Prostate gland (tissue), 2 donors: ENCODE data around the gene CLECL1. TPM values are rescaled to one million over a fixed set of nuclear protein-coding genes. Genes with fewer than 3 reads are reported as not detected.
A peak's percentile ranks its signal among the peaks of the same experiment; 100 is the strongest.

Experiments
- DNase-seq: peaks from one replicate; pipeline ENCODE4 v3.0.0-alpha.2; 2019; ENCODE audit warnings: low spot score
- H3K27ac ChIP-seq, 2 donors: fragments of 200-600 bp; sonication (generic); 2 replicates each; pipeline ENCODE4 v1.5.1; 2017 to 2019
- H3K27me3 ChIP-seq: fragments of 200-600 bp; sonication (generic); replicated peaks from 2 replicates; pipeline ENCODE4 v1.5.1; 2019; ENCODE audit not compliant: insufficient read depth
- H3K36me3 ChIP-seq, 2 donors: fragments of 200-600 bp; sonication (generic); 1 replicate in 1 of 2; 2 replicates in 1 of 2; pipeline versions ENCODE4 v1.5.1 to v1.8.1; 2017 to 2019
- H3K4me1 ChIP-seq: fragments of 200-600 bp; sonication (generic); replicated peaks from 2 replicates; pipeline ENCODE4 v1.5.1; 2019
- H3K4me3 ChIP-seq, 2 donors: fragments of 200-600 bp; sonication (generic); 2 replicates each; pipeline ENCODE4 v1.5.1; 2017 to 2019
- H3K9me3 ChIP-seq: fragments of 200-600 bp; sonication (generic); 2 replicates; pipeline ENCODE4 v1.5.1; 2017
- CTCF ChIP-seq, 4 experiments: fragments of 200-600 bp in 2 of 4; fragments of 450-650 bp in 2 of 4; sonication (generic) in 2 of 4; IDR thresholded peaks; 1 replicate in 3 of 4; 2 replicates in 1 of 4; pipeline ENCODE4 v1.5.1; 2016 to 2019; ENCODE audit warnings: antibody characterized with exemption in 4 of 4, mild to moderate bottlenecking in 2 of 4, moderate library complexity in 2 of 4
- POLR2A ChIP-seq: fragments of 450-650 bp; IDR thresholded peaks from one replicate; pipeline ENCODE4 v1.6.1; 2016; ENCODE audit warnings: antibody characterized with exemption, mild to moderate bottlenecking
- POLR2AphosphoS5 ChIP-seq: sonication (generic); formaldehyde crosslinking; IDR thresholded peaks from one replicate; pipeline ENCODE4 v1.6.1; 2017; ENCODE audit warnings: antibody characterized with exemption
- WGBS: methylation state at CpG from one replicate; pipeline ENCODE4 v1.1.5; 2018; 5-methylcytosine and 5-hydroxymethylcytosine counted together
- intact Hi-C: fragments of 100-400 bp; cut with DNase I; formaldehyde crosslinking; loops from one replicate; pipeline ENCODE4 v1.14.2; 2022
- total RNA-seq, 2 donors: library from RNA; depleted of rRNA; stranded (reverse); fragments of >200 nt; gene quantifications; one replicate each; pipeline ENCODE4 v1.1.0, GENCODE V29; 2016

CLECL1 gene
- total RNA-seq, 2 donors from 2014 or later = not detected

GRCh38 chr12:9711664-9712063 is 21.2 kb downstream of the CLECL1 start:
- no peak overlapping the region for H3K27ac ChIP-seq
- no peaks in the 10 kb centered on the region for H3K9me3 ChIP-seq
- TF ChIP-seq CTCF (IDR thresholded peaks at IDR 0.05) (no peak), POLR2A (no peak), POLR2AphosphoS5 (no peak)
- no peak overlapping the region for H3K4me3 ChIP-seq
- H3K4me1 ChIP-seq = no peaks in the 10 kb centered on the region
- no peaks in the 10 kb centered on the region for H3K36me3 ChIP-seq
- DNase-seq = no peak
- no peaks in the 10 kb centered on the region for H3K27me3 ChIP-seq
- intact Hi-C loops = no loop called here
- WGBS = 93% methylated on average over 1 of the region's 1 CpG

GRCh38 chr12:9710584-9711375 is 22.1 kb downstream of the CLECL1 start:
- Histone ChIP-seq H3K27me3 (no peaks in the 10 kb centered on the region), H3K27ac (no peak overlapping the region), H3K9me3 (no peaks in the 10 kb centered on the region), H3K4me3 (no peak overlapping the region), H3K4me1 (no peaks in the 10 kb centered on the region), H3K36me3 (no peaks in the 10 kb centered on the region)
- intact Hi-C loops = no loop called here
- WGBS = 93% methylated on average over 3 of the region's 3 CpGs
- TF ChIP-seq CTCF (IDR thresholded peaks at IDR 0.05) (no peak), POLR2A (no peak), POLR2AphosphoS5 (no peak)
- no peak for DNase-seq

GRCh38 chr12:9708853-9709252 is 24.0 kb downstream of the CLECL1 start:
- no peaks in the 10 kb centered on the region for H3K36me3 ChIP-seq
- H3K27ac ChIP-seq = no peak overlapping the region
- intact Hi-C loops = loop anchor here (5.0 kb wide), 1 partner anchor 377 kb away; no protein-coding TSS in a partner anchor
- no peak overlapping the region for H3K4me3 ChIP-seq
- no peak for DNase-seq
- WGBS = 91% methylated on average over 3 of the region's 3 CpGs
- H3K9me3 ChIP-seq = no peaks in the 10 kb centered on the region
- H3K4me1 ChIP-seq = no peaks in the 10 kb centered on the region
- H3K27me3 ChIP-seq = no peaks in the 10 kb centered on the region
- no peak for TF ChIP-seq CTCF (IDR thresholded peaks at IDR 0.05)
- TF ChIP-seq POLR2A = no peak
- no peak for TF ChIP-seq POLR2AphosphoS5

GRCh38 chr12:9707864-9708808 is 24.8 kb downstream of the CLECL1 start:
- DNase-seq = peak; percentile 17
- TF ChIP-seq CTCF (IDR thresholded peaks at IDR 0.05) (peak; percentile 48 to 72 (median 62)), POLR2A (no peak)

More at GRCh38 chr12:9707864-9708808, 24.8 kb downstream of the CLECL1 start:
- Histone ChIP-seq H3K27me3 (no peaks in the 10 kb centered on the region), H3K4me1 (no peaks in the 10 kb centered on the region), H3K27ac (no peak overlapping the region), H3K9me3 (no peaks in the 10 kb centered on the region), H3K36me3 (no peaks in the 10 kb centered on the region), H3K4me3 (no peak overlapping the region)
- intact Hi-C loops = loop anchor here (5.0 kb wide), 1 partner anchor 376 kb away; no protein-coding TSS in a partner anchor
- WGBS = 62% methylated on average over 12 of the region's 12 CpGs
